PC-3 (cell line): ENCODE results near the gene BRME1. TPM values are rescaled to one million over a fixed set of nuclear protein-coding genes. Genes with fewer than 3 reads are reported as not detected.

Experiments
- ATAC-seq: fragments of 200-7000 bp; cut with Tn5 transposase; 2 replicates; pipeline ENCODE4 v1.9.1; 2020; ENCODE audit warnings: mild to moderate bottlenecking, moderate library complexity
- BruUV-seq: library from RNA; stranded (reverse); fragments of 400-500 nt; replicated peaks from 2 replicates; lab custom pipeline; 2021; lab: Mats Ljungman, UMichigan
- CTCF ChIA-PET: fragments of 300-600 bp; sonication (Branson Sonifier 250); formaldehyde crosslinking; loops from one replicate; lab custom pipeline; 2022; ENCODE audit warnings: antibody characterized with exemption; lab: Charles Lee
- POLR2A ChIA-PET: fragments of 300-600 bp; sonication (Branson Sonifier 250); formaldehyde crosslinking; loops from one replicate; lab custom pipeline; 2022; ENCODE audit warnings: antibody characterized with exemption; ENCODE audit not compliant: unreplicated experiment; lab: Charles Lee
- DNase-seq: peaks from one replicate; pipeline ENCODE4 v3.0.0-alpha.2; 2015
- H2AFZ ChIP-seq: fragments of 300-600 bp; sonication (generic); 2 replicates; pipeline ENCODE4 v1.6.0; 2016; ENCODE audit warnings: antibody characterized with exemption, low read length
- H3F3A ChIP-seq: fragments of 300-600 bp; sonication (generic); one replicate; pipeline ENCODE4 v1.6.0; 2017; ENCODE audit warnings: antibody characterized with exemption, low read length, control low read depth, mild to moderate bottlenecking; ENCODE audit not compliant: unreplicated experiment
- H3K27ac ChIP-seq: fragments of 300-600 bp; sonication (generic); 2 replicates; pipeline ENCODE4 v1.5.1; 2016; ENCODE audit warnings: mild to moderate bottlenecking, low read length
- H3K27me3 ChIP-seq: fragments of 300-600 bp; sonication (generic); 2 replicates; pipeline ENCODE4 v1.6.1; 2016; ENCODE audit warnings: low read length, mixed read lengths
- H3K36me3 ChIP-seq: fragments of 300-600 bp; sonication (generic); 2 replicates; pipeline ENCODE4 v1.6.1; 2016; ENCODE audit warnings: low read depth, mixed run types, low read length, mixed read lengths
- H3K4me1 ChIP-seq: fragments of 300-600 bp; sonication (generic); 2 replicates; pipeline ENCODE4 v1.5.1; 2016; ENCODE audit warnings: low read length; ENCODE audit not compliant: insufficient read depth
- H3K4me2 ChIP-seq: fragments of 300-600 bp; sonication (generic); 2 replicates; pipeline ENCODE4 v1.6.0; 2016; ENCODE audit warnings: low read length
- H3K4me3 ChIP-seq: fragments of 300-600 bp; sonication (generic); 2 replicates; pipeline ENCODE4 v1.5.1; 2016; ENCODE audit warnings: mild to moderate bottlenecking, low read length, mixed read lengths
- H3K79me2 ChIP-seq: fragments of 300-600 bp; sonication (generic); 2 replicates; pipeline ENCODE4 v1.6.1; 2017; ENCODE audit warnings: low read length, mixed read lengths
- H3K9ac ChIP-seq: fragments of 300-600 bp; sonication (generic); 2 replicates; pipeline ENCODE4 v1.6.0; 2016; ENCODE audit warnings: mild to moderate bottlenecking, low read length
- H3K9me2 ChIP-seq: fragments of 300-600 bp; sonication (generic); replicated peaks from 2 replicates; pipeline ENCODE4 v1.6.1; 2016; ENCODE audit warnings: mixed run types, low read length, mixed read lengths
- H3K9me3 ChIP-seq: fragments of 300-600 bp; sonication (generic); 2 replicates; pipeline ENCODE4 v1.6.1; 2016; ENCODE audit warnings: low read length, mixed read lengths
- H4K20me1 ChIP-seq: fragments of 300-600 bp; sonication (generic); 2 replicates; pipeline ENCODE4 v1.6.1; 2016; ENCODE audit warnings: low read length, mixed read lengths
- CTCF ChIP-seq: fragments of 300-600 bp; sonication (generic); conservative IDR thresholded peaks from 2 replicates; pipeline ENCODE4 v1.5.1; 2017; ENCODE audit warnings: antibody characterized with exemption, low read depth, mild to moderate bottlenecking, low read length
- EZH2 ChIP-seq: fragments of 300-600 bp; sonication (generic); IDR thresholded peaks from one replicate; pipeline ENCODE4 v1.6.1; 2017; ENCODE audit warnings: antibody characterized with exemption, mild to moderate bottlenecking, low read length; ENCODE audit not compliant: unreplicated experiment
- EZH2phosphoT487 ChIP-seq: fragments of 300-600 bp; sonication (generic); IDR thresholded peaks from 2 replicates; pipeline ENCODE4 v1.6.1; 2018; ENCODE audit warnings: mild to moderate bottlenecking, antibody characterized with exemption, low read length, borderline replicate concordance
- intact Hi-C: fragments of 100-400 bp; cut with micrococcal nuclease; formaldehyde crosslinking; loops from 2 replicates; pipeline ENCODE4 v1.9.0; 2023
- total RNA-seq: library from RNA; depleted of rRNA; stranded (reverse); fragments of >200 nt; gene quantifications from 2 replicates; pipeline ENCODE4 v1.2.3, GENCODE V29; 2014

Gene BRME1
- total RNA-seq, 1 experiment from 2014 or later, result 6.0 TPM

GRCh38 chr19:13896227-13896626 is 9.7 kb downstream of the BRME1 start:
- Histone ChIP-seq H3K79me2 (no peaks in the 10 kb centered on the region), H3K9me2 (no peaks in the 10 kb centered on the region), H4K20me1 (no peaks in the 10 kb centered on the region), H3K27me3 (no peaks in the 10 kb centered on the region), H3K27ac (no peak overlapping the region), H3K36me3 (no peaks in the 10 kb centered on the region), H3K4me3 (no peak overlapping the region), H3K4me2 (no peak overlapping the region), H3K9me3 (no peaks in the 10 kb centered on the region), H2AFZ (no peak overlapping the region), H3K4me1 (no peaks in the 10 kb centered on the region), H3F3A (no peaks in the 10 kb centered on the region), H3K9ac (no peak overlapping the region)
- ChIA-PET CTCF (no interaction called here), POLR2A (no interaction called here)
- BruUV-seq, result no TSS peak
- TF ChIP-seq EZH2, result no peak
- no peak for TF ChIP-seq CTCF
- DNase-seq, result no peak
- intact Hi-C loops, result no loop called here
- no peak for ATAC-seq

GRCh38 chr19:13894552-13894951 is 11.4 kb downstream of the BRME1 start:
- Histone ChIP-seq H3K27ac (no peak overlapping the region), H3K4me3 (no peak overlapping the region), H3K9me3 (no peaks in the 10 kb centered on the region), H3K9ac (no peak overlapping the region), H3K4me2 (no peak overlapping the region), H3K79me2 (no peaks in the 10 kb centered on the region), H3K4me1 (no peaks in the 10 kb centered on the region), H3K27me3 (no peaks in the 10 kb centered on the region), H3K9me2 (no peaks in the 10 kb centered on the region), H2AFZ (no peak overlapping the region), H4K20me1 (no peaks in the 10 kb centered on the region), H3F3A (no peaks in the 10 kb centered on the region), H3K36me3 (no peaks in the 10 kb centered on the region)
- TF ChIP-seq CTCF (no peak), EZH2 (no peak), EZH2phosphoT487 (no peak)
- intact Hi-C loops, result no loop called here
- ChIA-PET CTCF (no interaction called here), POLR2A (no interaction called here)
- no peak for DNase-seq
- BruUV-seq, result no TSS peak
- no peak for ATAC-seq

- intact Hi-C loops, result no loop called here
- BruUV-seq, result no TSS peak
- Histone ChIP-seq H2AFZ (no peak overlapping the region), H3K4me3 (no peak overlapping the region), H3F3A (no peaks in the 10 kb centered on the region), H3K4me1 (no peaks in the 10 kb centered on the region), H3K27ac (no peak overlapping the region), H3K27me3 (no peaks in the 10 kb centered on the region), H3K79me2 (no peaks in the 10 kb centered on the region), H4K20me1 (no peaks in the 10 kb centered on the region), H3K9me3 (no peaks in the 10 kb centered on the region), H3K36me3 (no peaks in the 10 kb centered on the region), H3K4me2 (no peak overlapping the region), H3K9ac (no peak overlapping the region), H3K9me2 (no peaks in the 10 kb centered on the region)
- TF ChIP-seq EZH2 (no peak), CTCF (no peak), EZH2phosphoT487 (no peak)
- ChIA-PET POLR2A (no interaction called here), CTCF (no interaction called here)
- DNase-seq, result peak; percentile 43
- peak; percentile 22; the same call in 1 of the 2 replicates for ATAC-seq
These were observed 13.0 kb downstream of the BRME1 start for GRCh38 chr19:13892870-13893269.
